B cell (primary cell): ENCODE results near the gene TNF. TPM values are rescaled to one million over a fixed set of nuclear protein-coding genes. Genes with fewer than 3 reads are reported as not detected.

Experiments
- ATAC-seq: fragments of 200-7000 bp; cut with Tn5 transposase; one replicate; pipeline ENCODE4 v1.10.0; 2021; ENCODE audit warnings: low read depth, mild to moderate bottlenecking, moderate number of reproducible peaks, moderate library complexity
- CTCF ChIA-PET: fragments of 350-600 bp; sonication (Branson Sonifier 250); formaldehyde crosslinking; loops from one replicate; lab custom pipeline; 2021; ENCODE audit warnings: antibody characterized with exemption, inconsistent platforms; lab: Charles Lee
- POLR2A ChIA-PET: fragments of 350-600 bp; sonication (Branson Sonifier 250); formaldehyde crosslinking; loops from one replicate; lab custom pipeline; 2021; ENCODE audit warnings: antibody characterized with exemption; lab: Charles Lee
- DNase-seq: peaks from one replicate; pipeline ENCODE4 v3.0.0; 2013
- H2AFZ ChIP-seq: 2 replicates; pipeline ENCODE4 v1.6.1; 2012; ENCODE audit warnings: mild to moderate bottlenecking, low read depth, low read length; ENCODE audit not compliant: insufficient read depth, poor library complexity, severe bottlenecking
- H3K27ac ChIP-seq, 2 donors: 1 replicate in 1 of 2; 2 replicates in 1 of 2; pipeline ENCODE4 v1.5.1; 2012 to 2013; ENCODE audit warnings: low read length in 2 of 2, mild to moderate bottlenecking in 2 of 2, moderate library complexity in 1 of 2
- H3K27me3 ChIP-seq, 4 experiments: fragments of 200-600 bp in 1 of 4; sonication (generic) in 1 of 4; replicated peaks in 1 of 4; 1 replicate in 2 of 4; 2 replicates in 2 of 4; pipeline versions ENCODE4 v1.6.1 to v1.7.0; 2013 to 2016; ENCODE audit warnings: low read length in 3 of 4, mild to moderate bottlenecking in 2 of 4, mixed read lengths in 1 of 4, moderate library complexity in 1 of 4; ENCODE audit not compliant: insufficient read depth in 4 of 4, control insufficient read depth in 3 of 4; ENCODE audit errors: control extremely low read depth in 1 of 4
- H3K36me3 ChIP-seq, 2 experiments: replicated peaks in 1 of 2; 1 replicate in 1 of 2; 2 replicates in 1 of 2; pipeline versions ENCODE4 v1.6.1 to v1.7.1; 2013; ENCODE audit warnings: low read length in 1 of 2; ENCODE audit not compliant: insufficient read depth in 2 of 2, control insufficient read depth in 1 of 2; ENCODE audit errors: control extremely low read depth in 1 of 2, extremely low read depth in 1 of 2
- H3K4me1 ChIP-seq, 2 donors: fragments of 200-600 bp in 1 of 2; sonication (generic) in 1 of 2; 1 replicate in 1 of 2; 2 replicates in 1 of 2; pipeline versions ENCODE4 v1.5.1 to v1.6.1; 2013 to 2017; ENCODE audit warnings: low read length in 2 of 2; ENCODE audit not compliant: control insufficient read depth in 2 of 2, insufficient read depth in 2 of 2
- H3K4me2 ChIP-seq: replicated peaks from 2 replicates; pipeline ENCODE3; 2012; ENCODE audit warnings: mild to moderate bottlenecking, low read depth, low read length; ENCODE audit not compliant: poor library complexity, severe bottlenecking
- H3K4me3 ChIP-seq, 5 experiments: fragments of 200-600 bp in 1 of 5; sonication (generic) in 1 of 5; 1 replicate in 3 of 5; 2 replicates in 2 of 5; pipeline versions ENCODE4 v1.5.1 to v1.7.0; 2011 to 2016; ENCODE audit warnings: low read length in 4 of 5, mild to moderate bottlenecking in 4 of 5, low read depth in 2 of 5, control low read depth in 1 of 5, moderate library complexity in 1 of 5; ENCODE audit not compliant: insufficient read depth in 1 of 5; ENCODE audit errors: control extremely low read depth in 1 of 5, extremely low read depth in 1 of 5
- H3K79me2 ChIP-seq: fragments of 200-600 bp; sonication (generic); one replicate; pipeline ENCODE4 v1.6.0; 2016; ENCODE audit warnings: low read length; ENCODE audit not compliant: control insufficient read depth, insufficient read depth
- H3K9ac ChIP-seq: fragments of 200-600 bp; sonication (generic); 2 replicates; pipeline ENCODE4 v1.6.1; 2017; ENCODE audit warnings: mild to moderate bottlenecking, low read length, moderate library complexity
- H3K9me3 ChIP-seq, 3 donors: one replicate each; pipeline versions ENCODE4 v1.6.1 to v1.7.1; 2013; ENCODE audit warnings: low read length in 2 of 3; ENCODE audit not compliant: control insufficient read depth in 2 of 3, insufficient read depth in 1 of 3; ENCODE audit errors: control extremely low read depth in 1 of 3
- H4K20me1 ChIP-seq: 2 replicates; pipeline ENCODE4 v1.6.0; 2012; ENCODE audit warnings: mild to moderate bottlenecking, low read length; ENCODE audit not compliant: insufficient read depth, control insufficient read depth, poor library complexity, severe bottlenecking
- H3K27ac Mint-ChIP-seq: one replicate; pipeline ENCODE4 v1.8.0; 2021; ENCODE audit warnings: mixed read lengths
- H3K27me3 Mint-ChIP-seq: one replicate; pipeline ENCODE4 v1.8.0; 2021; ENCODE audit warnings: mixed read lengths
- H3K4me1 Mint-ChIP-seq: one replicate; pipeline ENCODE4 v1.8.0; 2021; ENCODE audit warnings: mixed read lengths
- H3K4me3 Mint-ChIP-seq: one replicate; pipeline ENCODE4 v1.8.0; 2021; ENCODE audit warnings: mixed read lengths
- H3K9me3 Mint-ChIP-seq: one replicate; pipeline ENCODE4 v1.8.0; 2022; ENCODE audit warnings: mixed read lengths; ENCODE audit not compliant: insufficient read depth
- EZH2 ChIP-seq: IDR thresholded peaks from 2 replicates; pipeline ENCODE4 v1.6.1; 2012; ENCODE audit warnings: borderline replicate concordance, low read depth, mild to moderate bottlenecking, moderate library complexity, low read length; ENCODE audit not compliant: insufficient read depth, poor library complexity, severe bottlenecking
- WGBS: methylation state at CpG from one replicate; pipeline ENCODE4 v1.1.5; 2013; ENCODE audit warnings: missing lambda C conversion rate; ENCODE audit not compliant: insufficient coverage; 5-methylcytosine and 5-hydroxymethylcytosine counted together
- intact Hi-C: fragments of 100-400 bp; cut with micrococcal nuclease; formaldehyde crosslinking; loops from one replicate; pipeline ENCODE4 v1.10.0; 2022
- polyA plus RNA-seq: library from polyadenylated mRNA; depleted of rRNA; stranded (reverse); fragments of >200 nt; gene quantifications from 2 replicates; pipeline ENCODE4 v1.2.3, GENCODE V29; 2012
- total RNA-seq, 2 donors: library from RNA; stranded (reverse); fragments of 120-200 nt in 1 of 2; gene quantifications; 1 replicate in 1 of 2; 2 replicates in 1 of 2; pipeline versions ENCODE4 v1.2.3 to v1.2.4, GENCODE V29; 2013 to 2022
- TF ChIP-seq, protein P1 (sequence below): fragments of 200-600 bp; IDR thresholded peaks from one replicate; pipeline ENCODE4 v1.8.0; 2022; ENCODE audit warnings: antibody characterized with exemption, mild to moderate bottlenecking

TNF gene
- total and polyA plus RNA-seq, 2 donors (not counting 1 experiment from before 2014, with no cell fraction given), result 21.9 to 22.2 TPM

DNA sequence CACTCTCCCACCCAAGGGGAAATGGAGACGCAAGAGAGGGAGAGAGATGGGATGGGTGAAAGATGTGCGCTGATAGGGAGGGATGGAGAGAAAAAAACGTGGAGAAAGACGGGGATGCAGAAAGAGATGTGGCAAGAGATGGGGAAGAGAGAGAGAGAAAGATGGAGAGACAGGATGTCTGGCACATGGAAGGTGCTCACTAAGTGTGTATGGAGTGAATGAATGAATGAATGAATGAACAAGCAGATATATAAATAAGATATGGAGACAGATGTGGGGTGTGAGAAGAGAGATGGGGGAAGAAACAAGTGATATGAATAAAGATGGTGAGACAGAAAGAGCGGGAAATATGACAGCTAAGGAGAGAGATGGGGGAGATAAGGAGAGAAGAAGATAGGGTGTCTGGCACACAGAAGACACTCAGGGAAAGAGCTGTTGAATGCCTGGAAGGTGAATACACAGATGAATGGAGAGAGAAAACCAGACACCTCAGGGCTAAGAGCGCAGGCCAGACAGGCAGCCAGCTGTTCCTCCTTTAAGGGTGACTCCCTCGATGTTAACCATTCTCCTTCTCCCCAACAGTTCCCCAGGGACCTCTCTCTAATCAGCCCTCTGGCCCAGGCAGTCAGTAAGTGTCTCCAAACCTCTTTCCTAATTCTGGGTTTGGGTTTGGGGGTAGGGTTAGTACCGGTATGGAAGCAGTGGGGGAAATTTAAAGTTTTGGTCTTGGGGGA, 754 bp downstream of the TNF start:
- peak overlapping the region; percentile 93 for H3K27ac Mint-ChIP-seq
- H4K20me1 ChIP-seq, result peaks cover 26% of the 10 kb centered on the region
- H3K4me1 ChIP-seq, result peaks cover 74 to 95% of the 10 kb centered on the region in 2 donors
- WGBS, result 40% methylated on average over 5 of the region's 8 CpGs
- peaks cover 91% of the 10 kb centered on the region for H3K4me1 Mint-ChIP-seq
- TF ChIP-seq EZH2, result no peak
- TF ChIP-seq, protein P1, sequence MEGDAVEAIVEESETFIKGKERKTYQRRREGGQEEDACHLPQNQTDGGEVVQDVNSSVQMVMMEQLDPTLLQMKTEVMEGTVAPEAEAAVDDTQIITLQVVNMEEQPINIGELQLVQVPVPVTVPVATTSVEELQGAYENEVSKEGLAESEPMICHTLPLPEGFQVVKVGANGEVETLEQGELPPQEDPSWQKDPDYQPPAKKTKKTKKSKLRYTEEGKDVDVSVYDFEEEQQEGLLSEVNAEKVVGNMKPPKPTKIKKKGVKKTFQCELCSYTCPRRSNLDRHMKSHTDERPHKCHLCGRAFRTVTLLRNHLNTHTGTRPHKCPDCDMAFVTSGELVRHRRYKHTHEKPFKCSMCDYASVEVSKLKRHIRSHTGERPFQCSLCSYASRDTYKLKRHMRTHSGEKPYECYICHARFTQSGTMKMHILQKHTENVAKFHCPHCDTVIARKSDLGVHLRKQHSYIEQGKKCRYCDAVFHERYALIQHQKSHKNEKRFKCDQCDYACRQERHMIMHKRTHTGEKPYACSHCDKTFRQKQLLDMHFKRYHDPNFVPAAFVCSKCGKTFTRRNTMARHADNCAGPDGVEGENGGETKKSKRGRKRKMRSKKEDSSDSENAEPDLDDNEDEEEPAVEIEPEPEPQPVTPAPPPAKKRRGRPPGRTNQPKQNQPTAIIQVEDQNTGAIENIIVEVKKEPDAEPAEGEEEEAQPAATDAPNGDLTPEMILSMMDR, result no peak
- H3K27me3 ChIP-seq, result no peaks in the 10 kb centered on the region
- peak; percentile 9 for ATAC-seq
- no peaks in the 10 kb centered on the region for H3K27me3 Mint-ChIP-seq
- peaks cover 2 to 35% of the 10 kb centered on the region in 2 experiments for H3K36me3 ChIP-seq
- ChIA-PET POLR2A (interaction anchor here (0.5 to 42.6 kb wide), 7 partner anchors 9 to 1060 kb away, joined by 3 to 1450 read pairs (median 7); partner anchors contain the start of genes ATP6V1G2, LST1, LTA and LTB), CTCF (interaction anchor here (0.7 to 35.3 kb wide), 9 partner anchors 7 to 354 kb away, joined by 3 to 2241 read pairs (median 8); partner anchors contain the start of genes ATP6V1G2, LST1, LTA and LTB)
- peak; percentile 71 for DNase-seq
- H3K79me2 ChIP-seq, result peaks cover 93% of the 10 kb centered on the region
- H3K9me3 ChIP-seq, result no peaks in the 10 kb centered on the region
- H3K27ac ChIP-seq, result peak overlapping the region; percentile 77 to 89
- H3K4me3 ChIP-seq, result peak overlapping the region; percentile 74 to 87 (median 77)
- no peaks in the 10 kb centered on the region for H3K9me3 Mint-ChIP-seq
- H3K4me2 ChIP-seq, result peak overlapping the region; percentile 88
- intact Hi-C loops, result loop anchor here (1.0 kb wide), 1 partner anchor 8 kb away; no protein-coding TSS in a partner anchor
- H2AFZ ChIP-seq, result peak overlapping the region; percentile 36
- H3K4me3 Mint-ChIP-seq, result peak overlapping the region; percentile 89
- H3K9ac ChIP-seq, result peak overlapping the region; percentile 74
